ENCODE measurements around the gene GNG12.

Gene GNG12

GRCh38 chr1:67832737-67833601 lies at the start of gene GNG12:
TSS of gene GNG12 (minus strand) at chr1:67833467. CDS start at chr1:67707686, 125,781 bp downstream.
- peak; percentile 71 for DNase-seq (ENCODE audit: low read depth)

- DNase-seq (ENCODE audit: low read depth) = peak; percentile 67
Observed at GRCh38 chr1:67882196-67882958, 49.1 kb upstream of the GNG12 start.

- peak; percentile 95 for DNase-seq (ENCODE audit: low read depth)
Observed at GRCh38 chr1:67880056-67880601, 46.9 kb upstream of the GNG12 start.

GRCh38 chr1:67879485-67879884 lies 46.2 kb upstream of the GNG12 start:
- no peak for DNase-seq (ENCODE audit: low read depth)

- DNase-seq (ENCODE audit: low read depth) = peak; percentile 91
Observed at GRCh38 chr1:67874501-67875111, 41.3 kb upstream of the GNG12 start.

GRCh38 chr1:67869233-67869632 lies 36.0 kb upstream of the GNG12 start:
- no peak for DNase-seq (ENCODE audit: low read depth)

- no peak for DNase-seq (ENCODE audit: low read depth)
Observed at GRCh38 chr1:67863637-67864036, 30.4 kb upstream of the GNG12 start.

GRCh38 chr1:67862685-67863084 lies 29.4 kb upstream of the GNG12 start:
- DNase-seq (ENCODE audit: low read depth) = no peak

- no peak for DNase-seq (ENCODE audit: low read depth)
Observed at GRCh38 chr1:67861856-67862516, 28.7 kb upstream of the GNG12 start.

GRCh38 chr1:67860776-67861175 lies 27.5 kb upstream of the GNG12 start:
- no peak for DNase-seq (ENCODE audit: low read depth)

GRCh38 chr1:67856921-67857320 lies 23.7 kb upstream of the GNG12 start:
- DNase-seq (ENCODE audit: low read depth) = no peak

- DNase-seq (ENCODE audit: low read depth) = peak; percentile 31
Observed at GRCh38 chr1:67855961-67856360, 22.7 kb upstream of the GNG12 start.

GRCh38 chr1:67855444-67855843 lies 22.2 kb upstream of the GNG12 start:
- DNase-seq (ENCODE audit: low read depth) = no peak

GRCh38 chr1:67853704-67854103 lies 20.4 kb upstream of the GNG12 start:
- DNase-seq (ENCODE audit: low read depth) = peak; percentile 83

- no peak for DNase-seq (ENCODE audit: low read depth)
Observed at GRCh38 chr1:67851800-67852199, 18.5 kb upstream of the GNG12 start.

GRCh38 chr1:67850611-67851075 lies 17.4 kb upstream of the GNG12 start:
- DNase-seq (ENCODE audit: low read depth) = peak; percentile 93

- DNase-seq (ENCODE audit: low read depth) = peak; percentile 60
Observed at GRCh38 chr1:67850151-67850551, 16.9 kb upstream of the GNG12 start.

- DNase-seq (ENCODE audit: low read depth) = peak; percentile 45
Observed at GRCh38 chr1:67847466-67847865, 14.2 kb upstream of the GNG12 start.

GRCh38 chr1:67846538-67846937 lies 13.3 kb upstream of the GNG12 start:
- no peak for DNase-seq (ENCODE audit: low read depth)

- no peak for DNase-seq (ENCODE audit: low read depth)
Observed at GRCh38 chr1:67844988-67845387, 11.7 kb upstream of the GNG12 start.

- no peak for DNase-seq (ENCODE audit: low read depth)
Observed at GRCh38 chr1:67843746-67844145, 10.5 kb upstream of the GNG12 start.

GRCh38 chr1:67843331-67843730 lies 10.1 kb upstream of the GNG12 start:
- no peak for DNase-seq (ENCODE audit: low read depth)

All from amniotic epithelial cell (primary cell).